Activated CD8-positive, alpha-beta memory T cell treated with anti-CD3 and anti-CD28 coated beads, Interleukin-2, amount 50 U/mL, for 48 hours (primary cell): ENCODE data around the gene SH3BP5.
A peak's percentile ranks its signal among the peaks of the same experiment; 100 is the strongest.

ENCODE experiments used
- DNase-seq: peaks from one replicate; pipeline ENCODE4 v3.0.0-alpha.2; 2020

The SH3BP5 gene

DNA sequence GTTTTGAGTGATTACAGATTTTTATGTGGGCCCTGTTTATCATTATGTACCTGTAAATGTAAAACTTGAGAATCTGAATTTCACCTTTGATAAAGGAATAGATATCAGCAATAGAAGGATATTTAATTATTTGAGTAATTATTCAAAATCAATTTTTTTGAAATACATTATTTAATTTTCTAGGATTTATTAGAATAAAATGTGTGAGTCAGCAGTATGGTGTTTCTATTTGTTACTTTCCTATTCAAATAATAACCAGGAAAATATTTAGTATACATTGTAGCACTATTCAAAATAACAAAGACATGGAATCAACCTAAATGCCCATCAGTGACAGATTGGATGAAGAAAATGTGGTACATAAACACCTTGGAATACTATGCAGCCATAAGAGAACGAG is 104.2 kb downstream of the SH3BP5 start:
- no peak for DNase-seq

DNA sequence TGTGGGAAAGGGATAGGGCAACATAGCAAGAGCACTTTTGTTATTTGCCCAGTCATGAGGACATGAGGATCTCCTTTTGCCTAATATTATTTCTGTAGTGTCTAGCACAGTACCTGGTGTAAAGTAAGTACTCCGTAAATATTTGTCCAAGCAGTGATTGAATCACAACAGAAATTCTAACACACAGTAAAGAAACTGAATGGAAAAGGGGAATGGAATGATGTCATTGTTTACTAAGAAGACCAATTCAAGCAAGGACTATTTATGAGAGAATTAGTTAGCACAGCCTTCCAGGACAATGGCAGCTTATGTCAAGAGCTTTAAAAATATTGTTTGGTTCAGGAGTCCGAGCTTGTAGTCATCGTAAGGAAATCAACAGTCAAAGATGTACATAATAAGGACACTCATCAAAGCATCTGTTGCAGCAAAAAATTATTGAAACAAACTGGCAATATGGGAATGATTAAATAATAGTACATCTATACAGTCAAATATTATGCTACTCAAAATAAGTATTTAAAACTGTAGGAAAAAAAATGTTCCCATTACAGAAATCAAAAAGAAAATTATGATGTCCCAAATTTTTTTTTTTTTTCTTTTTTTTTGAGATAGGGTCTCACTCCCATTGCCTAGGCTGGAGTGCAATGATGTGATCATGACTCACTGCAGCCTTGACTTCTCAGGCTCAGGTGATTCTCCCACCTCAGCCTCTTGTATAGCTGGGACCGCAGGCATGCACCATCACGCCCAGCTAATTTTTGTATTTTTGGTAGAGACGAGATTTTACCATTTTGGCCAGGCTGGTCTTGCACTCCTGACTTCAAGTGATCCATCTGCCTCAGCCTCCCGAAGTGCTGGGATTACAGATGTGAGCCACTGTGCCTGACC is 108.5 kb downstream of the SH3BP5 start:
- no peak for DNase-seq

DNA sequence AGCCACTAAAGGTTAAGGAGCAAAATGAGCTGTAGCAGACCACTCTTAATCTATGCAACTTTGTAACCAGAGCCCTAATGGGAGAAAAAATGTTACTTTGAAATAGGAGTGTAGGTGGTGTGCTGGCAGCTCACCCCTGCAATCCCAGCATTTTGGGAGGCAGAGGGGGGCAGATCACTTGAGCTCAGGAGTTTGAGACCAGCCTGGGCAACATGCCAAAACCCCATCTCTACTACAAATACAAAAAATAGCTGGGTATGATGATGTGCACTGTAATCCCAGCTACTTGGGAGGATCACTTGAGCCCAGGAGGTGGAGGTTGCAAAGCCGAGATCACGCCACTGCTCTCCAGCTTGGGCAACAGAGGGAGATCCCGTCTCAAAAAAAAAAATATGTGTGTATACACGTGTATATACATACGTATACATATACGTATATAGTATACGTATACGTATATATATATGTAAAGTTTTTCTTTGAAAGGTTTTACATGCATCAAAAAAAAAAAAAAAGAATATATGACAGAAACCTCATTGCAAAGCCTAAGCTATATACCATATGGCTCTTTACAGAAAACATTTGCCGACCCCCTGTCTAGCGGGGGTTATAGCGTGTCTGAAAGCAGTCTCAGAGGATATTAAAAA is 110.7 kb downstream of the SH3BP5 start:
- no peak for DNase-seq

DNA sequence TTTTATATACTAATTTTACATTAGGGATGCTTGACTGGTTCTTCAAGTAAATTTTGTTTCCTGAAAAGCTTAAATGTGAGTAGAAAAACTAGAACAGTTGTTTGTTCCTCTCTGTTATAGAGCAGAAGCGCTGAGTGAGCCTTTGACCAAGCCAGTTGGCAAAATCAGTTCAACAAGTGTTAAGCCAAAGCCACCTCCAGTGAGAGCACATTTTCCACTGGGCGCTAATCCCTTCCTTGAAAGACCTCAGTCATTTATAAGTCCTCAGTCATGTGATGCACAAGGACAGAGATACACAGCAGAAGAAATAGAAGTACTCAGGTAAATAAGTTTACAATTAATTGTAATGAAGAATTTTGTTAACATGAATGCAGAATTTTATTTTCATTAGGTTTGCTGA is 111.7 kb downstream of the SH3BP5 start:
- no peak for DNase-seq

DNA sequence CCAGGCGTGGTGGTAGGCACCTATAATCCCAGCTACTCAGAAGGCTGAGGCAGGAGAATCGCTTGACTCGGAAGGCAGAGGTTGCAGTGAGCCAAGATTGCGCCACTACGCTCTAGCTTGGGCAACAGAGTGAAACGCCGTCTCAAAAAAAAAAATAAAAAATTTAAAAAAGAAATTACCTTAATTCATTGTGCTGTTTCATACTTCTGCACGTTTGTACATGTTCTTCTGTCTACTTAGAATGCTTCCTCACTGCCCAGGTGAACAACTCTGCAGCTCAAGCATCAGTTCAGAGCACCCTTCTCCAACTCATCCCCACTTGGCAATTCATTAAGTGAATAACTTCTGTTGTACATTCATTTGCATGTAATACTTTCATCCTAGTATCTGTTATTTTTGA is 112.3 kb downstream of the SH3BP5 start:
- DNase-seq, result no peak

DNA sequence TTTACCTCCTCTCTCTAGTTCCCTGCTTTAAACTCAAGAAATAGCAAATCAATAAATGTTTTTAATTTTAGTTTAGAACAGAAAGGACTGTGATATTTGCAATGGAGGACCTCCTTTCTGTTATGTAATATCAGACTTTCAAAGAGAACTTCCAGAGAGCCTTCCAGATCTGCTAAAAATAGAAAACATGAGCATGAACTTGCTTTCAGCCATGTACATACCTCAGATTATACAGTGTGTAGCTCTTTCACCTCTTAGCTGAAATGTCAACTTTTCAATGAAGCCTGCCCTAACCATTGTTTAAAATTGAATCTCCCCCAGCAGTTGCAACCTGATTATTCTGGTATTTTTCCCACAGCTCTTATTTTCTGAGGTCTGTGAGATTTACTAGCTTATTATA is 113.7 kb downstream of the SH3BP5 start:
- DNase-seq, result no peak

DNA sequence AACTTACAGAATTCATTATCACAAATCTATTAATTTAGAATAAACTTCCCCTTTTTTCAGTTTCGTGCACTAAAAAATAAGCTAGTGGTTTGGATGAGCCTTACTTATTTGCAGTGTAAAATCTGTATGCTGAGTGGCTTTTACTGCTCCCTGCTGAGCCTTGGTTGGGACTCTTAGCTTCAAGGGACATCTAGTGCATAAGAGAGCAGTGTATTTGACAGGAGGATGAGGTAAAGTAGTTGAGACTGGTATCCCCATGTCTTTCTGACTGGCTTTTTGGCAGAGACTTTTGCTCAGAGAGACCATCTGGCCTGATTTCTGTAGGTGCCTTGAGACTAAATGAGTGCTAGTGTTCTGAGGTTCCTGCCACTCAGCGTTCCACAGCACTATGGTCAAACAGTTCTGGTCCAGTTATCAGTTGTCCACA is 114.5 kb downstream of the SH3BP5 start:
- DNase-seq, result no peak

DNA sequence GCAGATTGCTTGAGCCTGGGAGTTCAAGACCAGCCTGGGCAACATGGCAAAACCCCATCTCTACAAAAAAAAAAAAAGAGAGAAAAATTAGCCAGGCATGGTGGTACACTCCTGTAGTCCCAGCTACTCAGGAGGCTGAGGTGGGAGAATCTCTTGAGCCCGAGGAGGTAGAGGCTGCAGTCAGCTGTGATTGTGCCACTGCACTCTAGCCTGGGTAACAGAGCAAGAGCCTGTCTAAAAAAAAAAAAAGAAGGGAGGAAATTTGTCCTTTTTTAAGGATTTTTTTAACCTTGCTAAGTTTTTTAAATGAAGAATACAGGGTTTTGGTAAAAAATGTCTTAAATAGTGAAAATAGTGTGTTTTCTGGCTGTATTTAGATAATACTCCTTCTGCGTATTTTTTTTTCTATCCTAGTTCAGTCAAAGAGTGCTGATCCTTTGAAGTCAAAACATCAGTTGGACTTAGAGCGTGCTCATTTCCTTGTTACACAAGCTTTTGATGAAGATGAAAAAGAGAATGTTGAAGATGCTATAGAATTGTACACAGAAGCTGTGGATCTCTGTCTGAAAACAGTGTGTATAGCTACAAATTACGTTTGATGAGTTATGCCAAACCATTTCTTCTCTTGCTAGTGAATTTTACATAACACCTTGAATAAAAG is 115.2 kb downstream of the SH3BP5 start:
- DNase-seq, result no peak

DNA sequence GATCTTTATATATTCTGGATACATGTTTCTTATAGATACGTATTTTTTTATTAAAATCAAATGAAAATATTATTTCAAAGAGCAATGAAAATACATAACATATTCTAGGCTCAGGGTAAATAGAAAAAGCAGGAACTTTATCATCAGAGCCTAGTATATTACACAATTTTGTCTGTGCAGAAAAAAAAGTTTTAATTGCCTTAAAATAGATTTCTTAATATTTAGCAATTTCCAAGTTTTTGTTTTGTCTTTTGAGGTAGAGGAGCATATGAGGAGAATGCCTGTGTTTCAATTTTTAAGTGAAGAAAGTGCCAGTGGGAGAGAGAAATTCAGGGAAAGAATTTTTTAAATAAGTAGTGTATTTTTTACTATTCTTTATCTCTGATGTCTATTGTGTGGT is 115.9 kb downstream of the SH3BP5 start:
- no peak for DNase-seq

DNA sequence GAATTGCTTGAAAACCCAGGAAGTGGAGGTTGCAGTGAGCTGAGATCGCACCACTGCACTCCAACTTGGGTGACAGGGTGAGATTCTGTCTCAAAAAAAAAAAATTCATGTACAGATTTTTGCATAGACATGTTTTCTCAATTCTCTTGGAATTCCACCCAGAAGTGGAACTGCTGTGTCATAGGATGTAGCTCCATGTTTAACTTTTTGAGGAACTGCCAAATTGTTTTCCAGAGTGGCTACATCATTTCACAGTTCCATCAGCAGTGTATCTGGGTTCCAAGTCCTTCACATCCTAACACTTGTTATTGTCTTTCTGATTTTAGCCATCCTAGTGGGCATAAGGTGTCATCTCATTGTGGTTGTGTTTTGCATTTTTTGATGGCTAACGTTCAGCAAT is 116.4 kb downstream of the SH3BP5 start:
- DNase-seq, result no peak

DNA sequence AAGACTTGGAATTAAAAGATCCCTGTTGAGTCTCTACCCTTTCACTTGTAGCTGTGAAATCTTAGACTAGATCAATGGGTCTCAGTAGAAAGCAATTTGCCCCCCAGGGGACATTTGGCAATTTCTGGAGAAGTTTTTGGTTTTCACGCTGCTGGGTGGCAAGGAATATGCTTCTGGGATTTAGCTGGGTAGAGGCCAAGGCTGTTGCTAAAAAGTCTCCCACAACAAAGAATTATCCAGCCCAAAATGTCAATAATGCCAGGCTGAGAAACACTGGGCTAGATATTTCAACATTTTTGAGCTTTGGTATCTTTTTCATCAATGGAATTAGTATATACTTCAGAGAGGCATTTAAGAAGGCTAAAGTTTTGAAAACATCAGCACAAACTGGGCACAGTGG is 117.6 kb downstream of the SH3BP5 start:
- no peak for DNase-seq

DNA sequence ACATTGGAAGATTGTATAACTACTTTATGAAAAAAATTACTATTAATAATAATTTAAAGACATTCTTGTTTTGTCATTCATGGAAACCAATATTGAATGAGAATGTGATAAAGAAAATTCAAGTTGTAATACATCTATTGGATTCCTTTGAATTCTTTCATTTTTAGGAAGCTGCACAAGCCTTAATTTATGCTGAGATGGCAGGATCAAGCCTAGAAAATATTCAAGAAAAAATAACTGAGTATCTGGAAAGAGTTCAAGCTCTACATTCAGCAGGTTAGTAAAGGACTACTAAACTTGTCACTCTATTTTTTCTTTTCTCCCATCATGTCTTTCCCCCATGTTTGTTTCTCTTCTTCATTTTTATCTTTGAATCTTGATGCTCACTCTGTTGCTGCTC is 120.4 kb downstream of the SH3BP5 start:
- no peak for DNase-seq

DNA sequence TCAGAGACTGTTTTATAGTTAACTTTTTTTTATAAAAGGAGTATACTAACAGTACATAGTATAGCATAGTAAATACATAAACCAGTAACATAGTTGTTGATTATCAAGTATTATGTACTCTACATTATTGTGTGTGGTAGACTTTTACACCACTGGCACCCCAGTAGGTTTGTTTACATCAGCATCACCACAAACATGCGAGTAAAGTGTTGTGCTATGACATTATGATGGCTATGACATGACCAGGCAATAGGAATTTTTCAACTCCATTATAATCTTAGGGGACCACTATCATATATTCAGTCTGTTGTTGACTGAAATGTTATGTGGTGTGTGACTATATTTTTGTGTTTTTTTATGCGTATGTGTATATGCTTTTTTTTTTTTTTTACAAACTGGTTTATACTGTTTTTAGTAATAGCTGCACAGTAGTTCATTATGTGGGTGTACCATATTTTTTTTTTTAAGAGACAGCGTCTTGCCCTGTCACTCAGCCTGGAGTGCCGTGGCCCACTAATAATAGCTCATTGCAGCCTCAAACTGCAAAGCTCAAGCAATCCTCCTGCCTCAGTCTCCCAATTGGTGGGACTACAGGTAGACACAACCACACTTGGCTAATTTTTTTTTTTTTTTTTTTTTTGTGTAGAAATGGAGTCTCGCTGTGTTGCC is 124.4 kb downstream of the SH3BP5 start:
- no peak for DNase-seq

DNA sequence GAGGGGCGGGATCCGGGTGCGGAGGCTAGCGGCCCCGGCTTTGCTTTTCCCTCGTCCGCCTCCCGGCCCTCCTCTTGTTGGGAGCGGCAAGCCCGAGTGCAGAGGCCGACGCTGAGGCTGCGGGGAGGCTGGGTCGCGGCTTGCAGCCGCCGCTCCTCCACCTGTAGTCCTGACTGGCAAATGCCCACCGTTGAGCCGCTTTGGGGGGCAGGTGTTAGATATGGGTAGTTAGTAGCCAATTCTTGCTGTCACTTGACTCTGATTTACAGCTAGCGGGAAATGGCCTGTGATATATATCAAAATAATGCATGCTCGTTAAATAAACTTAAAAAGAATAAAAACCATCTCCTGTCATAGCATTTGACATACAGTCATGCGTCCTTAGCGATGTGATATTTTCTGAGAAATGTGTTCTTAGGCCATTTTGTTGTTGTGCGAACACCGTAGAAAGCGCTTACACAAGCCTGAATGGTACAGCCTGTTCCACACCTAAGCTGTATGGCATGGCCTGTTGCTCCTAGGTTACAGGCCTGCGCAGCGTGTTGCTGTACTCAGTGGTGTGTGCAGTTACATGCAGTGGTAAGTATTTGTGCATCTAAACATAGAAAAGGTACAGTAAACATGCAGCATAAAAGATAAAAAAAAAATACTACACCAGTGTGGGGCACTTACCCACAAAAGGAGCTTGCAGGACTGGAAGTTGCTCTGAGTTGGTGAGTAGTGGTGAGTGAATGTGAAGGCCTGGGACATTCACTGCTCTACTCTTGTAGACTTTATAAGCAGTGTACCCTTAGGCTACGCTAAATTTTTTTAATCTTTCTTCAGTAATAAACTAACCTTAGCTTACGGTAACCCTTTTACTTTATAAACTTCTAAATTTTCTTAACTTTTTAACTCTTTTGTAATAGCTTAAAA is 125.5 kb downstream of the SH3BP5 start:
- DNase-seq, result no peak

DNA sequence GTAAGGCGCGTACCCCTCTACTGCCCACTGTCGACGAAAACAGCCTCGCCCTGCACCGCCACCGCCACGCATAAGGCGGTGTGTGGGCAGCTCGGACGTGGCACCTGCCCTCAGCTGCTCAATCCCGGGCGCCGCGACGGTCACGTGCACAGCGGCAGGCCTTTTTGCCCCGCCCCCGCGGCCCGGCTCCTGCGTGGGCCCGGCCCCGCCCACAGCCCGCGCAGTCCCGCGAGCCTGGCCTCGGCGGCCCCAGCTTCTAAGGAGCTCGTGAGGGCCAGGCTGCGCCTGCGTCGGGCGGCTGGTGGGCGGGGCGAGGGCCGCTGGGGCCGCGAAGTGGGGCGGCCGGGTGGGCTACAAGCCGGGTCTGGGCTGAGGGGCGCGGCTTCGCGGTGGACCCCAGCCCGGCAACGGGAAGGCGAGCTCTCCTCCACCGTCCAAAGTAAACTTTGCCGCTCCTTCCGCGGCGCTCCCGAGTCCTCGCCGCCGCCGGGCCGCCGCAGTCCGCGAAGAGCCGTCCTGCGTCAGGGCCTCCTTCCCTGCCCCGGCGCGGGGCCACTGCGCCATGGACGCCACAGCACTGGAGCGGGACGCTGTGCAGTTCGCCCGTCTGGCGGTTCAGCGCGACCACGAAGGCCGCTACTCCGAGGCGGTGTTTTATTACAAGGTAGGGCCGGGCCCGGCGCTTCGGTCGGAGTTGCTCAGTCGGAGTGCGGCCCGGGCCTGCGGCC is 126.3 kb downstream of the SH3BP5 start, which contains the start of gene CAPN7:
TSS of gene CAPN7 (plus strand) at position 313 of the 728 bp plus-strand sequence. CDS start at position 563, 250 bp downstream.
- DNase-seq, result peak; percentile 97

DNA sequence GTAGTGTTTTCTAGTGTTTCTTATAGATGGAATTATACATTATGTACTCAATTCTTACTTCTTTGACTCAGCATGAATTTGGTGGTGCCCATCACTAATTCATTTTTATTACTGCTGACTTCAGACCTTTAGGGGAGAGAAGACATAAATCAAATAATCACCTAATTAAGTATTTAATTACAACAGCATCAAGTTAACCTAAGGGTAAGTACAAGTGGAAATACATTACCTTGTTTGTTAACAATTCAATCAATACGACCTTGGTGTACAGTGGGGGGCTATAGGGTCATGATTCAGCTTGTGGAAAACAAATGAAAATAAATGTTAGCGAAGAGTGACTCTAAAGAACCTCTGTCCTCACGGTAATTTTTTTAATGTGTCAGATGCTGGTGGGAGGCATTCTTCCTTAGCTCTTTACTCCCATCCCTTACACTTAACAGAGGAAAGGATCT is 126.9 kb downstream of the SH3BP5 start:
- no peak for DNase-seq
